Measurements from ENCODE around the gene TRERF1.

The TRERF1 gene

DNA sequence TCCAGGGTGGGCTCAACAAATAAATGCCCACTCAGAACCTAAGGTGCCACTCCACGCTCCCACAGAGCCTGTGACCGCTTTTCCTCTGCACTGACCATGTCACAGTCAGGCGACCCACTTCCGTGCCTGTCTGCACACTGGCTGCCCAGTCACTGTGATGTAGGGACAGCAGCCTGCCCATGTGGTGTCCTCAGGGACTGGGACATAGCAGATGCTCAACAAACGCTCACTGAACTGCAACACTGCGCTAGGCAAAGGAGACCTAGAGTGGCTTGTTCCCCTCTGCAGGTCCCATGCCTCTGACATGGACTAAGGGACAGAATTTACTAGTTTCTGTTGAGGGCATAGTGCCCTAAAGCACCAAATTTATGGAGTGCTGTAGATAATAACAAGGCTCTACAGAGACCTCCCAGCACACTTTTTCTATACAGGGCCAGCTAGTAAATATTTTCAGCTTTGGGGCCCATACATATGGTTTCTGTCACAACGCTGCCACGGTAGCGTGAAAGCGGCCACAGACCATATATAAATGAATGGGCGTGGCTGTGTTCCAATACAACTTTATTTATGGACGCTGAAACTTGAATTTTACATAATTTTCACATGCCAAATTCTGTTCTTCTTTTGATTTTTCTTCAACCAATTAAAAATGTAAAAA lies 176.2 kb downstream of the TRERF1 start:
- no peak for DNase-seq (ENCODE audit: low spot score)

DNA sequence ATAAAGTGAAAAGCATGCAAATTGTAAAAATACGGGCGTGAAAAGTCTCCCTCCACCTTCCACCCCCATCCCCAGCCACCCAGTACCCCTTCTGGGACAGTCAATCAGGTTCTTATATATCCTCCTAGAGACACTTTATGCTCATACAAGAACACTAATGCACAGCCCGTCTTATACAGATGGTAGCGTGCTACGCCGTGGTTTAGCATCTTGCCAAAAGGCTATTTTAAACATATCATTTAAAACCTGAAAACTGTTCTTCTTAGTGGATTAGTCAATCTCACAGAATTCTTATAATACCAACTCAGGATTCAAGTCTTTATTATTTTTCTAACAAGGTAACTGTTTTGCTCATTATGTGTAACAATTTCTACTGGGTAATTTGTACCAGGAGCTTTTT lies 176.8 kb downstream of the TRERF1 start:
- no peak for DNase-seq (ENCODE audit: low spot score)

DNA sequence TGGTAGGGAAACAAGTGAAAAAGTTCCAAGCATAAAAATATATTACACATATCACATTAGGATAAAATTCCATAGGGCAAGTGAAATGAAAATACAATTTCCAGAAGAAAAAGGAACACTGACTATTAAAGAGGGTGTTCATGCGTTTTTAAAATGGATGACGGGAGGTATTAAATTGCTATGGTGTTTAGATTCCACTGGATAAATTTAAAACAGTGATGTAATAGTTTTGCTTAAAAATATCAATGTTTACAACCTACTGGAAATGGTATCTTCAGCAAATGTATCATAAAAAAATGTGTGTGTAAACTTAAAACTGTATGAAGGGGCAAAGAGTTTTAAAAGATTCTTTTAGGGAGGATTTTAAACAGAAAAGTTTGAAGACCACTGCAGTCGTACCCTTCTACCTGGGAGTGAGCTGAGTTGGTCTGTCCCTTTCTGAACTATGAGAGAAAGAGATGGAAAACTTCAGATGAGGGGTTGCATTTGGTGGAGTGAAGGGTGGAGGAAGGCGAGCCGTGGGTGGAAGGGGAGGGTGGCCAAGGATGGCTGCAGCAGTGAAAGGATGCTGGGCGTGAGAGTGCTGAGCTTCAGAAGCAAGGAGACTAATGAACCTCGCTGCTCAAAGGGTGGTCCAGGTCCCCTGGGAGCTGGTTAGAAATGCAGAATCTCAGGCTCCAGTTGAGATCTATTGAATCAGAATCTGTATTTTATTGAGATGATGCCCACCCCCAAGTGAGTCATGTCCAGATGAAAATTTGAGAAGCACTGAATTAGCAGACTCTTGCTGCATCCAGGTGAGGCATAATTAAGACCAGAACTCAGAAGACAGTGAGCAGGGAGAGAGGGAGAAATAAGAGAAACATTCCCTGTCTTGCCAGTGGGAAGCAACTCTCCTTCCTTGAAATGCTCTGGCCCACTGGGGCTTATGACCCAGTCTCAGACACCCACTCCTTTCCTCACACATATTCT lies 179.6 kb downstream of the TRERF1 start:
- no peak for DNase-seq (ENCODE audit: low spot score)

DNA sequence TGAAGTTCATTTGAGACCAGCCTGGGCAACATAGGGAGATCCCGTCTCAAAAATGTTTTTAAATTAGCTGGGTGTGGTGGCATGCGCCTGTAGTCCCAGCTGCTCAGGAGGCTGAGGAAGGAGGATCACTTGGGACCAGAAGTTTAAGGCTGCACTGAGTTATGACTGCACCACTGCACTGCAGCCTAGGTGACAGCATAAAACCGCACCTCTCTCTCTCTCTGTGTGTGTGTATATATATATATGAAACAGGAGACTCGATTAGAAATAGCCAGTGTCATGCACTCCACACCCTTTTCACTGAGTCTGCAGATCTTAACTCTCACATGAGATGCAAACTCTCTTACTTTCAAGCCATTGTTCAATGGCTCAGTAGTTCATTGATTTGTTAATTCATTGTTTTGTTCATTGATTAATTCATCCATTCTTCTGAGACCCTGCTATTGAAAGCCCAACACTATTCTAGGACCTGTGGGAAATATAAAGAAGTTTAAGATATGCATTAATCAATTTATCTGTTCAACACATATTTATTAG lies 181.7 kb downstream of the TRERF1 start:
- DNase-seq (ENCODE audit: low spot score), result no peak

DNA sequence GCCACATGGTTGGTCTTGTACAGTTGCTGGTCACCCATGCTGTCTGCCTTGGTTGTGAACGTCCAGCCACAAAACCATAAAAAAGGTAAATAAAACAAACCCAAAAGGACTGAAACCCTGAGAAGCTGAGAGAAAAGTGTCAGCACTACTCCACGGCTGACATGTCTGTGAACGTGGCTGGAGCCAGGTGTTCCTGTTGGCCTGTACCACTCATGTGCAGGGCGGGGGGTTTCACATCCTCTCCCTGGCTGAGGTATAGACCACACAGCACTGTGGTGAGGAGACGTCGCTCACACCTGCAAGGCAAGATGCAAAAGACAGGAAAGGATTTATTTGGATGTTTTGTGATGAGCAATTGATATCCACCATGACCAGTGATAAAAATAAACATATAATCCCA lies 182.2 kb downstream of the TRERF1 start:
- no peak for DNase-seq (ENCODE audit: low spot score)

DNA sequence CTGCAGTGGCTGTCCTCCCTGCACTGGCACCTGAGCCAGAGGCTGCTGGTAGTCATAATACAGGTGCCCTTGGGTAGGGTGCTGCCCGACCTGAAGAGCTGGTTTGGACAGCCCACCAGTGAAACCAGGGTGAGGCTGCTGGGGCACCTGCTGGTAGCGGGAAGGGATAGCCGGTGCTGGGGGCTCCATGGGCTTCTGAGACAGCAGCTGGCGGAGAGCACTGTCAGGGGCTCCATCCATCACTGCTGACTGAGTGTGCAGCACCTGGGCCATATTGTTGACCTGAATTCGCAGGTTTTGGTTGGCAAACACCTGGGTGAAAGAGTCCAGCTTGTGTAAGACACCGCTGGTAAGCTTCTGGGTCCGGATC lies 182.9 kb downstream of the TRERF1 start:
- DNase-seq (ENCODE audit: low spot score), result no peak

DNA sequence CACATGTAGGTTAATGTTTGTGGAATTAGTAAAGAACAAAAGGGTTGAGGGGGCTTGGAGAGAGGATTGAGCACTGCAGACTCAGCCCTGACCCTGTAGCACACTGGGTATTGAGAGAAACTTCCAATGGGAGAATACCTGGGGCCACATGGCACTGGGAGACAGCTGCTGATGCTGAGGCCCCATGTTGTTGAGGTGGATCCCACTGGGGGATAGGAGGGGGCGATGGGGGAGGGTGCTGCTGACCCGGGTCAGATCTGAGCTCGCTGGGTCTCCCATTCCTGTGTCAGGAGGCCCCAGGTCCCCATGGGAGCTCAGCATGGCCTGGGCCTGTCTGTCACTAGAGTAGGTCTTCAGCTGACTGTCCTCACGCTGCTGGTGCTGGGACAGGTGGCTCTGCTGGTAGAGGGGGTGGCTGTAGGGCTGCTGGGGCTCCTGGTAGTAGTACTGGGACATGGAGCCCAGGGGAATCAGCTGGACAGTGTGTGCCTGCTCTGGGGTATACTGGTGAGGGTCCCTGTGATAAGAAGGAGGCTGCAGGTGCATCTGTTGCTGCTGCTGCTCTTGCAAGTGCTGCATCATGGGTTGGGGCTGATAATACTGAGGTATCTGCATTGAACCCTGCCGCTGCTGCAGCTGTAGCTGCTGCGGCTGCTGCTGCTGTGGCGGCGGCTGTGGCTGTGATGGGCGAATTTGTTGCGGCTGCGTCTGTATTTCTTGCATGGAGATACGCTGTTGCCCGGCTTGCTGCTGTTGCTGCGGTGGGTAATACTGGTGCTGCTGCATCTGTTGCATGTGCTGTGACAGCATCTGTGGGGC lies 183.5 kb downstream of the TRERF1 start:
- no peak for DNase-seq (ENCODE audit: low spot score)

DNA sequence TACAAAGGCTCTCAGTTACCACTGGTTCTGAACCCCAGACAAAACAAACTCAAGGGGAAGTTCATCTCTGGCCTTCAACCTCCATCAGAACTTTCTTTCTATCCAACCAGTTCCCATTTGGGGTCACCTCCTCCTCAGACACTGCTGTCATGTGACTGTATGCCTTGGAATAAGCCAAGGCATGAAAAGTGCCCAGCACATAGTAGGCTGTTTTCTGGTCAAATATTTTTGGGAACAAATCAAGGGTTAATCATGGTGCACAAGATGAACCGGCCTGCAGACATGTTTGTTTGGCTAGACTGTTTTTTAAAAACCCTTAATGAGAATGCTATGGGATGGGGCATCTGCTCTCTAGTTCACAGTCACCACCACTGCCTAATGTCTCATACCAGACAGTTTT lies 185.2 kb downstream of the TRERF1 start:
- no peak for DNase-seq (ENCODE audit: low spot score)

DNA sequence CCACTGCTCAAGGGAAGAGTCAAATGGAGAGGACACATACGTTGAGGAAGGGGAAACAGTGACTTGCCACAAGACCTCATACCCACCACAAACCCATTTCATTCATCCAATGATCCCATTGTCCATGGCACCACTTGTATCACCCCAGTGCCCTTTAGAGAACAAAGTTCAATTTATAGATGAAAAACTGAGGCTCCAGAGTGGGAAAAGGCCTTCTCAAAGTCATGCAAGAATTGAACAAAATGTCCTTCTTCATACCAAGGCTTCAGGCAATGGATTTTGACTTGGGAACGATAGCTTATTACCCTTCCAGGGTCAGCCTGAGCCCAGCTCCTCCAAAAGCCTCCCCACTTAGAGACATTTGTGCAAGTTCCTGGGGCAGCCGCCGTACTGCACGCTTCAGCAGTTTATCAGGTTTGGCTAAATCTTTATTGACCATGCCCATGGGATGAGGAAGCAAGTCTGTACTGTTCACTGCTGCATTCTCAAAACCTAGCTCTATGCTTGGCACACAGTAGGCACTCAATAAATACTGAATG lies 186.8 kb downstream of the TRERF1 start:
- no peak for DNase-seq (ENCODE audit: low spot score)

DNA sequence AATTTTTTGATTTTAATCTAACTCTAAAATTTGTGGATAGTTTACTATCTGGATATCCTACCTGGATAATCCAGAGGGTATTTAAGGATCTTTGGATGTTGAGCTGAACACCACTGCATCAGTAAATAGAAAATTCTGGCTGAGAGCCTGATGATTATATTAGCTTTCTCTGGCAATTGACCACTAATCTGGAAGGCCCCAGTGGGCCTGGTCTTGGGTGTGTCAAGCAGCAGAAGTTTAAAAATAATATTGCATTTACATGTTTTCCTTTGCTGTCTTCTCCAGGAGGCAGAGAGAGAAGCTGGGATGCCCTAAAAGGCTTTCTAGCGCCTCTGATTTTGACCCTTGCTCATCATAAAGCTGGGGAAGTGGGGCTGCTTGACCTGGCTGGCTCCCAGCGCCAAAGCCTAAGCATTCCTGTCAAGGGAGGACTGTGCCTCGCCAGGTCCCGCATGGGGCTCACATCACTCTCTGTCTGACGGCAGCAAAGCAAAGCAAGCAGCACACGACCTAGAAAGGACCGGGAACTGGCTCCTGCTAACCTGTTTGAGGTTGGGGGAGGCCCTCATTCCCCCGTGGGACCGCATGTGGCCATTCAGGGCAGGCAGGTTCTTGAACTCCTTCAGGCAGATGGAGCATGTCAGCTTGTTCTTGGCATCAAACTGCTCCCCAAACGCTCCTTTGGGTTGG lies 187.4 kb downstream of the TRERF1 start:
- no peak for DNase-seq (ENCODE audit: low spot score)

DNA sequence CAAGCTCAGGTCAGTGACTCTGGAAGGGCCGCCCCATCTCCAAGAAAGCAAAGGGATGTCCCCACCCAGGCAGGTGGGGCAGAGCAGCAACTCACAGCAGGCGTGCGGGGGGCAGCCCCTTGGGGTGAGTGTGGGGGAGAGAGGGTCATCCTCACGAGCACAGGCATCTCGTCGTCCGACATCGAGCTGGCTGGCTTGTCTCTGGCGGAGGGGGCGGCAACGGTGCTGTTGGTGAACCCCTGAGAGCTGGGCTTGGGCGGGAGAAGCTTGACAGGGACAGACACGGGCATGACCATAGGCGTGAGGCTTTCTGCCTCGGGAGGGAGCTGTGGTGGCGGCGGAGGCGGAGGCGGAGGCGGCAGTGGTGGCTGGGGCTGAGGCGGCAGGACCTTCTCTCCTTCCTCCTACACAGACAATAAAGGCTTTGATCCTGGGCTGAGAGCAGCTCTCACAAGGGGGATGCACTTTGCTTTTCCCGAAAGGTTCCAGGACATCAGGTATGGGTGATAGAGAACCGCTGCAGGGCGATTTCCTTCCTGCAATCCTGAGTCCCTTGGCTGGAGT lies 188.5 kb downstream of the TRERF1 start:
- DNase-seq (ENCODE audit: low spot score), result no peak

DNA sequence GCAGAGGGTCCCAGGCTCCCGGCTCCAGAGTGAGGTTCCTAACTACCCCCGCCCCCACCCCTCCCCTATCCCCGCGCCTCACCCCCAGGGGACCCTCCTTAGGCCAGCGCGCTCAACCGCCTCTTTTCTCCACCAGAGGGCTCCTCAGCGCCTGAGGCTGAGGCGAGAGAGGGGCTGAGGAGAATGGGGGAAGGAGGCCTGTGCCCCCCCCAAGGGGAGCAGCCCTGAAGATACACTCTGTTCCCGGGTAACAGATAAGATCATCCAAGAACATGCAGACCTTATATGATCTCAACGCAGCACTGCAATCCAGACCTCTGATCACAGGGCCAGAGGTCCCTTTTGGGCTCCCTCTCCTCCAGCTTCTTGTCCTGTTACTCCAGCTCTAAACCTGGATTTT lies 190.8 kb downstream of the TRERF1 start:
- DNase-seq (ENCODE audit: low spot score), result peak; percentile 26

DNA sequence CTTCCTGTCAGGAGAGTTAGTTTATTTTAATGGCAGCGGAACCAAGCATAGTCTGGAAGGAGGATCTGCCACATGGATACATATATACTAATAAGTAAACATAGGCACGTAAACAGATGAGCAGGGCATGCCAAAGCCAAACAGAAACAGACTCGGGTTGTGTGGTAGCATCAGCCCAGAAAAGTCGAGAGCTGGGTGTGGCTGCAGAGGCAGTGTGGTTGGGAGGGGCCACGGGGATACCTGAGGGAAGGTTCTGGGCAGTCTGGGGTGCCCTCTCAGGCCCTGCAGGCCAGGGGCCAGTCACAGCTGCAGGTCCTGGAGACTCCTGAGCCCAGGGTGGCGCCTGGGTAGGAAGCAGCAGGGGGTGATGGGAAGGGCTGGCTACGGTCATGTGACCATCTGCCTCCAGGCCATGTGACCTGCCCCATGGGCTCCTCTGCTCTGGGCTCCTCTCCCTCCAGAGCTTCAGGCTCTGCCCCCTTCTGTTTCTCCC lies 191.3 kb downstream of the TRERF1 start:
- DNase-seq (ENCODE audit: low spot score), result no peak

DNA sequence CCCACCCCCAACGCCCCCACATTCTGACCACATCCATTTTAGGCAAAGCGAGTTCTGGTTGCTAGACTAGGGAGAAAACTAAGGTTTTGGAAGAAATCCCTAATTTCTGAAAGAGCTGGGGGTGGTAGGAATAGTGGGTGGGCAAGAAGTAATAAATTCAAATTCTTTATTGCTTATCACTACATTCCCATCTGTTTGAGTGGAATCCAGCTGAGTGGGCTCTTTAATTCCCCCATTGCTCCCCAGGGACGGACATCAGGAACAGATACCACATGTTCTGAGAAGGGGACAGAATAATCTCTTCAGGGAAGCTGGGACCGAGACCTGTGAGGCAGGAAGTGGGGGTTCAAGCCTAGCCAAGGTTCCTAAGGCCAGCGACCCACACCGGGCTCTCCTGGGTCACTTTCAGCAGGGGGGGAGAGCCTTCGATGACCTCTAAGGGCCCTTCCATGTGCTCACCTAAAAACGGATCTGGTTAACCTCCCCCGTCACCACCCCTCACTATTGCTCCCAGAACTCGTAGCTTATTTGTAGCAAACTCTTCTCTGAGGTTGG lies 191.8 kb downstream of the TRERF1 start:
- DNase-seq (ENCODE audit: low spot score), result no peak

DNA sequence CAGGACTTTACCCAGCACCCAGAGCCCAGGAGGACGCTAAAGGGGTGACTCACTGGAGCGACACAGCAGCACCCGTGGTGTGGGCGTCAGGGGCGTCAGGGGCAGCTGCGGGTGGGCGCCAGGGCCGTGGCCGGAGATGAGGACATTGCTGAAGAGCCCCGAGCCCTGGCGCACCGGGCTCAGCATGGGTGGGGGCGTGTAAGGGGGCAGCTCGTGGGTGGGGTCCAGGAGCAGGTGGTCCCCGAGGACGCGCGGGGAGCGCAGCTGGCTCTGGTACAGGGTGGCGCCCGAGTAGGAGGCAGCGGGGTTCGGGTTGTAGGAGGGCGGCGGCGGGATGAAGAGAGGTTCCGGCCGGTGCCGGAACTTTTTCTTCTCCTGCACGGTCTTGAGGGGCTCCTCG lies 192.4 kb downstream of the TRERF1 start:
- no peak for DNase-seq (ENCODE audit: low spot score)

DNA sequence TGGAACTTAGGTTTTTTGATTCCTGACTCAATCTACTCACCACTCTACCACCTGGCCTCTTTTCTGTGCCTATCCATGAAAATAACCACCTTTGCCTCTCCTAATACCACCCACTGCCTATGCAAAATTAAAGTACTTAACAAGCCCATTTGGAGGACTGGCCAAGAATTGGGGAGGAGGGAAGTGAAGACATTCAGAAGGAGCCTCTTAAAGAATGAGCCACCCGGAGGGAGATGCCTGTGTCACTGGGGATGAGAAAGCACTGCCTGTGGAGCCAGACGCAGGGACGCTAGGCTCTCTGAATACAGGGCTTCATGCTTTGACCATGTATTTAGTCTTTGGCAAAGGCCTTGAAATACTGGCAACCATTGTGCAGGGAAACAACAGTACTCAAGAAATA lies 194.1 kb downstream of the TRERF1 start:
- DNase-seq (ENCODE audit: low spot score), result no peak

DNA sequence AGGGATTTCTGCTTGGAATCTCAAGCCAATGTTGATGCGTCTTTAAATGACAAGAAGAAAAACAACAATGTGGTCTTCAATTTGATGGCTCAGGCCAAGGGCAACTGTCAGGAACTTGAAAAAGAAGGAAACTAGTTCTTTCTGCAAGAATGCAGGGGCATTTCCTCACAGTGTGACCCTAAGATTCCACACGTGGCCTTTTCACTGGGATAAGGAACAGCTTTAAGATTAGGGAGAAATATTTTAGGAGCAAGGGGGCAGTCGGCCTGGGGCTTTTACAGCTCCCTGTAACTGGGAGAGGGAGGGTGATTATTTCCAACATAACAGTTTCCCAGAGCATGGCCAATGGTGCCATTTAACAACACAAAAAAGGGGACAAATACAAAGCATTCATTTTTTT lies 194.7 kb downstream of the TRERF1 start:
- DNase-seq (ENCODE audit: low spot score), result no peak

DNA sequence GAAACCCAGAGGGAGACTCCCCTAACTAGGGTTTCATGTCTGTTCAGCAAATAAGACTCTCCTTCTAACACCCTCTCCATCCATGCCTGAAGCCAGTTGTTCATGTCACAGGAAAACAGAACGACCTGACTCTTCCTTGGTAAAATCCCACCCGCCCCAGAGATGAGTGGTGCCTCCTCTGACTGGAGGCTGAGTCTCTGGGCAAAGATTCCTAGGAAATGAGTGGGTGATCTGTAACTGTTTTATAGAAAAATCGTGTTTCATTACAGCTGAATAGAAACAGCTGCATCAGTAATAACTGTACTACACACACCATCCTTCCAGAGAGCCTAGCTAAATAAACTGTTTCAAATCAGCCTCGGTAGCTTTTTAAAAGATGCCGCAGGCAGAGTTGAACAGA lies 196.7 kb downstream of the TRERF1 start:
- no peak for DNase-seq (ENCODE audit: low spot score)

DNA sequence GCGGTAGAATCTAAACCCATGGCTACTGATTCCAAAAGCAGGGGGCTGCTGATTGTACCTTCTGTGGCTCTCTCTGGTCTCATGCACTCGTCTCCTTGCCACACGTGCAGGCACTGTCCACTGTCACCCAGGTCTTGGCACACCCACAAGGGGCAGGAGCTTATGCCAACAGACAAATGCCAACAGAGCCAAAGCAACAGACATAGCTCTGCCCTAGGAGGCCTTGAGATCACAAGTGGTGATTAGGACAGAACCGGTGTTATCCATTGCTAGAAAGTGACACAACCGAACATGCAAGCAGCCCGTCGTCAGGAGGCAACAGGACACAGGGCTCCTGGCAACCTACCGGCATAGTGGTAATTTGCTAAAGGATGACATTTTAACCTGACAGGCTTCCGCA lies 197.2 kb downstream of the TRERF1 start:
- no peak for DNase-seq (ENCODE audit: low spot score)

DNA sequence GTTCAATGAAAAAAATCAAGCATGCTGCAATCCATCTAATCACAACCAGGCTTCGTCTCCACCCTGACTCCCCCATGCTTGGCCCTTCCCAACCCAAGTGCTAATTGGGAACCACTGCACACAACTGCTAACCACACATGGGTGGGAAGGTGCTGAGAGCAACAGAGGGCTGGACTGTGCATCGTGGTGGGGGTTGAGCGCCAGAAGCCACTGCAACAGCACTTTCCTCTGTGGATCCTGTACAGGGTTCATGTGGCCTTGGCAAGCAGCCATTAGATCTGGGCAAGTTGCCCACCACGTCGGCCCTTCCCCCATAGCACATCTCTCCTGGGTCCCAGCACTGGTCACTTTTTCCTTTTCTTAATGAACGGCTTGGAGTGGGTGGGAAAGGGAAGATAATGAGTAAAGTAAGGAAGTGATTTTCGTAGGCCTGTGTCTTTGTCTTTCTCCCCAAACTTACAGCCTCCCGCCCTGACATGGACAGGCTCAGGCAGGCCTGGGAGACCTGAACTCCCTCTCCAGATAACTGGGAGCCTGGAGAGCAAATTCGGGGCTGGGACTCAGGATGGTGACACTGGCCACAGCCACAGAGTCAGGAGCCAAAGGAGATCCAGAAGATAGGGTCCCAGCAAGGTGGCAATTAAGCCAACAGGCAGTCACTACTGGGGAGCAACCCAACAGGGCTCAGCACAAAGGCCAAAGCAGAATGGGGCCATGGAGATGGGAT lies 199.7 kb downstream of the TRERF1 start:
- DNase-seq (ENCODE audit: low spot score), result no peak

All from CD4-positive, alpha-beta T cell treated with Interleukin-15 for 4 hours (primary cell).